Anterior cingulate cortex (tissue), 58 donors: ENCODE data around the gene MYH9.

Experiments used
- DNase-seq, 58 donors: peaks; one replicate each; lab custom pipeline; 2025; lab: John Stamatoyannopoulos, UW

Gene MYH9

GRCh38 chr22:36369922-36370791 lies 17.6 kb downstream of the MYH9 start:
- peak in 7 of 58 donors; percentile 8 to 30 (median 18) for DNase-seq

DNA sequence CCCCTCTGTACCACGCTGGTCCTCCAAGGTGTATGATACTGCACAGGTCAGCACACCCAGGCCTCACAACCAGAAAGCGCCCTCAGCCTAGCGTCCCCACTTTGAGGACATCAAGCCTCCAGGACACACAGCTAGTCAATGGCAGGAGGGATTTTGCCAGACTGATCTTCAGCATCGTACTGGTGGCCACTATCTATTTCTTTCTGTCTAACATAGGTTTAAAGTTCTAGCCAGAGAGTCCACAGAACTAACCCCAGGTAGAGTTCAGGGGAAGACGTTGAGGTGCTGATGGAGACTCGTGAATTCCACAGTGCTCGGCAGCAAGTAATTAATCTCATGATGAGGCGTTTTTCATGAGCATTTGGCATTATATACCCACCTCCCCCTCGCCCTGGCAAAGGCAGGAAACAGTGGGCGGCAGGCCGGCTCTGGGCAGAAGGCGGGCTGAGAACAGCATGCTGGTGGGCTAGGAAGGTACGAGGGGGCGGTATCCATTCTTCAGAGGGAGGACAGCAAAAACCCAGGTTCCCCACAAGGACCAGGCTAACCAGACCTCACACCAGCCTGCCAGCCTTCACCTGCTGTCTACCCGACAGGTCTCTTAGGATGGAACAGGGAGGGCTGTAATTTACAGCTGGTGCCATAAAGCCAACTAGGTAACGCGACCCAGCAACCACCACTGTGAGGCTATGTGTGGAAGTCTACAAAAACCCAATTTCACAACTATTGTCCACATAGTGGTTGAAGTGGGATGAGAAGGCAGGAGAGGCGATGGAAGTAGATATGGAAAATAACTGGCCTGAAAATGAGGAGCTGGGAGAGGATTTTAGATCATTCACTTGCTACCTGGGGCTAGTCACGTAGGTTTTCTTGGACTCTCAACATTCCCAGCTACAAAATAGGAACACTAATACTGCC lies 18.5 kb downstream of the MYH9 start:
- peak in 12 of 58 donors; percentile 16 to 57 (median 32) for DNase-seq

- no peak for DNase-seq
Measured at GRCh38 chr22:36368359-36368983, 19.3 kb downstream of the MYH9 start.

- DNase-seq = no peak
Measured at GRCh38 chr22:36367479-36367878, 20.3 kb downstream of the MYH9 start.

GRCh38 chr22:36367066-36367465 lies 20.7 kb downstream of the MYH9 start:
- DNase-seq = no peak

GRCh38 chr22:36366291-36366708 lies 21.5 kb downstream of the MYH9 start:
- no peak for DNase-seq

DNA sequence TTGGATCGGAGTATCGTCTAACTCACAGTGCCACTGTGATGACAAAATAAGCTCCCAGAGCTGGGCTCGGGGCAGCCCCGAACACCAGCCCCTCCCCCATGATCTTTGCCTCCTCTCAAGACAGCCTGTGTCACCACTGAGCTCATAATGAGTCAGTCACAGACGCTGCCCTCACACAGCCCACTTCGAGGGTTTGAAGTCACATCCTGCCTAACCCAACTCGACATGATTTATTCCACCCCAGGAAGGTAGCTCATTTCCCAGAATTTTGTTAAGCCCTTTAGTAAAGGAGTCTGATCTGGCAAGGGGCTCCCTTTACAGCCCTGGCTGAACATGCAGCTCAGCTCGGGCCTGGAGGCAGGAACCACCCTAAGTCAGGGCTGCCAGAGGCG lies 22.8 kb downstream of the MYH9 start:
- peak in 1 of 58 donors; percentile 52 for DNase-seq

DNA sequence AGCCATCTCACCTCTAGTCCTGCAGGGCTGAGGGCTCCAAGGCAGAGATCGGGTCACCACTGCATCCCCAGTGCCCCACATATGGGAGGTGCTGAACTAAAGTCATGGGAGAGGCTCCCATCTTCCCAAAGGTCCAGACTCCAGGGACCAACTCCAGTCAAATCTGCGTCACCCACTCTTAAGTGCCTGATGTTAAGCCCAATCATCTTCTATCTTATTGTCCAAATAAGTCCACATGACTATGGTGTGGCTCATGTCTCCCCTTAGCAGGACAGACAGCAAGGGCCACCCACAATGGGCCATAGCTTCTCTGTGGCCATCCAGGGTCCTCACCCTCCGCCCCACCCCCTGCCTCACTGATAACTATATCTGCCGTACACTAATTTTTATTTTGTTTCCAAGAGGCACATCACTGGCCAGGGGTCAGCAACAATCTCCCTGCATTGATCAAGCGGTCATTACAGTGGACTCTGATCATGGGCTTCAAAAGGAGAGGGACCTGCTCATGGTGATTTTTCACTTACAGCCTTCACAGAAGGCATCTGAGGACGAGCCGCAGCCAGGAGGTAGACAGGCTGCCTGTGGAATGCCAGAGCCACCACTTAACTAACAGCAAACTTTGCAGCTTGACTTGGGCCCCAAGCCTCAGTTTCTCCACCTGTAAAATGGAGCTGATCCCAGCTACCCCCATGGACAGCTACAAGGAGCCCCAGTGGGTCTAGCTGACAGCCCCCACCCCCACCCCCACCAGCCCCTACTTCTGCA lies 23.3 kb downstream of the MYH9 start:
- no peak for DNase-seq

DNA sequence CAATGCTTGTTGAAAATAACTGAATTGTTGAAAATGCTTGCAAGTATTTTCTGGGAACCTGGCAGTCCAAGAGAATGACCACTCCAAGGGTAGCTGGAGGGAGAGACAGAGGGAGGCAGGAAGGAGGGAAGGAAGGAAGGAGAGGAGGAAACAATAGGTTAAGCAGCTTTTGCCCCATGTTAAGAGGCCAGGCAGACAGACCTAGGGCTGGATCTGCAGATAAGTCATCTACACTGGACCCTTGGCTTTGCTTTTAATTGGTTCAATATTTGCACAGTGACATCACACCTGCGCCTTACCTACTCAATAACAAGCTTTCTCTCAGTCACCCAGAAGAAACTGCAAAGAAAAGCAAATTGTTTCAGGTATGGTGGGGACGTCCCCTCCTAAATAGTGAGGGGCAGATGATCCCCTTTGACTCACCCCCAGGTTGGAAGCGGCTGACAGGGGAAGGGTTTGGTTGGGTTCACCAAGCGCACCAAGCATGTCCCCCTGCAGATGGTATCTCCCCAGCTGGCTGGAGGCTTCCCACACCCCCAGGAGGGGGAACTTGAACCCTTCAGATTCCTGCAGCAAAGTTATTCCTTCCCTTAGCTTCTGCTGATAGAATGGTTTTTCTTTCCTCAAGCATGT lies 24.3 kb downstream of the MYH9 start:
- no peak for DNase-seq

GRCh38 chr22:36362932-36363331 lies 24.8 kb downstream of the MYH9 start:
- no peak for DNase-seq

DNA sequence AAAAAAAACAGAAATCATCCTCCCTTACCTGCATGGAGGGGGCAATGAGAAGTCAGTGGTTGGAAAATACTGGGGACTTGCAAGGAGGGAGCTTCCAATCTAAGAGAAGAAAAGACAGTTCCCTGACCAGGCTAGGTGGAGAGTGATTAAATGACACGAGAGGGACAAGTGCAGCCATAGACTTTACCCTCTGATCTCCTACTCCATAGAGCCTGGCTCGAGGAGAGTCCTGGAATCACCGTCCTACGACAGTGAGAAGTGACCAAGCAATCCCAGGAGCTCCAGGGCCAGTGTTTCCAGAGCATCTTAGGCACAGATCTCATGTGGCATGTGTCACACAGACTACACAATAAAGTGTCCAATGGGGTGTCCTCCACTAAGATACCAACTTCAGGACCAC lies 25.7 kb downstream of the MYH9 start:
- no peak for DNase-seq

DNA sequence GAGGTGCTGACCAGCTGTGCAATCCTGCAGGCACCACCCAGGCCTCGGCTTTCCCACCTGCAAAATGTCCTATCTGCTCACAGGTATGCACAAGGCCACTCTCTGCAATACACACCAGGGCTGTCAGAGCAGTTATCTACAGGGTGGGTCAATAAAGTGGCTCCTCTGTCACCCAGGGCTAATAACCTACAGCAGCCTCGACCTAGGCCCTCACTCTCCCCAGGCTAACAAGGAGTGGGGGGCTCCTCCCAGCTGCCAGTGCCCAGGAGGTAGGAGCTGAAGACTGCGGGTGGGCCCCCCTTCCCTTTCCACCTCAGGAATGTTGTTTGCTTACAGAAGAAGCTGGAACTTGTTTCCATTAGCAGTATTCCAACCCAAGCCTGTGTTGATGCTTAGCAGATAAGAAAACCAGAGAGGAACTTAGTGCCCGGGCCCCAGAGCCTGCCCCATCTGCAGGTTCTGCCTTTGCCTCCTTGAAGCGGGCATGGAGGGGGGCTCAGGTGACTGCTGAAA lies 26.8 kb downstream of the MYH9 start:
- DNase-seq = no peak

- DNase-seq = no peak
Measured at GRCh38 chr22:36360011-36360410, 27.8 kb downstream of the MYH9 start.

DNA sequence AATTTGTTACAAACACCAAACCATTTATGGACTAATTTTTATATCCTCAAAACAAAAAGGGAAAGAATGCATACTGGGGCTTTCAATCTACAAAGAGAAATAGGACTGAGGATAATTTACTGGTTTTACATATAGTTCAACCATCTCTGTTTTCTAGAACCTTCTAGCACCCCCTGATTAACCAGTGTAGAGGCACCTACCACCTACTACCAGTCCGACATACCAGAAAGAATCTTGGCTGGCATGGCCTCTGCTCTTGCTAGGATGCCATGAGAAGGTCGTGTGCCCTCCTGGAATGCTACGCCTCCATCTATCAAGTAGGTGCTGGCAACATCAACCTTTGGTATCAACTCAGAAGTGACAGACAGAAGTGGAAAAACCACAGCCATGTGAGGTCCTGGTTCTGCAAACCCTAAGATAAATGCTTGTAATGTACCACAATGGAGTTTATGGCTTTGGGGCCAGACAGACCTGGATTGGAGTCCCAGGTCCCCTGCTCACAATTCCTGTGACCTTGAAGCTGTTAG lies 28.2 kb downstream of the MYH9 start:
- DNase-seq = no peak

- DNase-seq = no peak
Measured at GRCh38 chr22:36358533-36359469, 29.0 kb downstream of the MYH9 start.

DNA sequence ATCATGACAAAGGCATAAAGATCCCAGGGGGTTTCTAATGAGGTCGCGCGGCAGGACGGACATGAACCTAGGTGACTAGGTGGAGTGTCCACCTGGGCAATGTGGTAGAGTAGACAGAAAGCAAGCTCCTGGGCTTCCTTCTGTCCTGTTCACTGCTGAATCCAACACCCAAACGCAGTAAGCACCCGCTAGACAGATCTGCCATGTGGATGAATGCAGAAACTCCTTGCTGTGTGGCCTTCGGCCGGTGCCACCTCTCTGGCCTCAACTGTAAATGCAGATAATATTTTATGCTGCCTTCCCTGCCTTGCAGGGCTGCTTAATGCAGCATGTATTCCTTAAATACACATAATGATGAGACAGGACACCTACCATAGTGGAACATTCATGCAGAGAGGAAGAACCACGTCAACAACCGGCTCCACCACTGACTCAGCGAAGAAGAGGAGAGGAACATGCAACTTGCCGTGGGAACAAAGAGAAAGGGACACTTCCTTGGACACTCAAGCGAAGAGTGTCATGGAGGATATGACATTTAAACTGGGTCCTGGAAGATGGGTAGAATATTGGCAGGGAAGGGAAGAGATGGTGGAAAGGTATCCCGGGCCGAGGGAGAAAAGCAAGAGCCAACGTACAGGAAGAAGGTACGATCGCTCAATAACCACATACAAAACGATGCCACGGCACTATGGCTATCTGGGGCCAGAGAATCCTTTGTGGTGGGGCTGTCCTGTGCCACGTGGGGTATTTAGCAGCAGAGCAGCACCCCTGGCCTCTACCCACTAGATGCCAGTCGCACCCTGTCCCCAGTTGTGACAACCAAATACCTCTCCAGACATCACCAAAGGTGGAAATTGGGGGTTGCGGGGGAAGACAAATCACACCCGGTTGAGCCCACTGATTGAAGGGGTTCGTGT lies 30.8 kb downstream of the MYH9 start:
- DNase-seq = no peak

DNA sequence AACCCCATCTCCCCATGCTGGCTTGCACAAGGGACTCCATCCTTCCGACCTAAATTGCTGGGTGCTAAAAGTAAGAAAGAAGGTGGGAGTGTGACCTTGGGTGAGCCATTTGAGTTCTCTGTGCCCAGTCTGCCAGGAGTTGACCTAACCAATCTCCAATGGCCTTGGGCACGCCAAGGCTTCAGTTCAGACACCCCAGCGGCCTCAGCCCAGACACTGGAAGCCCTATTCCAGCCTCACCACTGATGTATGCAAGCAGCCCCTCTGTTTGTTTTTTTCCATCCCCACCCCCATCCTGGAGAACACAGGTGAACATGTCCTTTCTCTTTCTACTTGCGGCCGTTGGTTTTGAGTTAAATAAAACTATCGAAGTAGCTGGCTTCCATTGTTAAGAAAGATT lies 31.9 kb downstream of the MYH9 start:
- no peak for DNase-seq
